Esophagus squamous epithelium (tissue), 4 donors: ENCODE measurements around the gene PRKCE.

Experiments
- CTCF ChIP-seq, 6 experiments: fragments of 450-650 bp in 4 of 6; fragments of 200-600 bp in 2 of 6; sonication (generic) in 2 of 6; IDR thresholded peaks; one replicate each; pipeline ENCODE4 v1.5.1; 2016 to 2019; ENCODE audit warnings: antibody characterized with exemption in 6 of 6, mild to moderate bottlenecking in 4 of 6, moderate library complexity in 4 of 6
- POLR2A ChIP-seq, 4 donors: fragments of 450-650 bp; IDR thresholded peaks; one replicate each; pipeline ENCODE4 v1.6.1; 2017; ENCODE audit warnings: antibody characterized with exemption in 4 of 4, mild to moderate bottlenecking in 4 of 4, moderate library complexity in 3 of 4

GRCh38 chr2:46144133-46144800, 492.8 kb downstream of the PRKCE start:
- TF ChIP-seq POLR2A (IDR thresholded peaks at IDR 0.05), result no peak
- no peak for TF ChIP-seq CTCF (IDR thresholded peaks at IDR 0.05)
